ENCODE data around the gene CNOT6.
"Not testable (repeated sequence)": the region's sequence is repeated elsewhere in the genome, so short reads cannot be mapped to it uniquely, and the experiment has no call there.

The CNOT6 gene

GRCh38 chr5:180463216-180463900 lies 30.8 kb upstream of the CNOT6 start:
- TF ChIP-seq CTCF (IDR thresholded peaks at IDR 0.05; ENCODE audit: insufficient read depth, low read depth, low read length, missing control alignments): no peak
- no peak for DNase-seq (ENCODE audit: low read depth)
- H3K4me3 ChIP-seq (ENCODE audit: low read depth, low read length): no peak overlapping the region

- DNase-seq (ENCODE audit: low read depth): no peak
- no peak for TF ChIP-seq CTCF (IDR thresholded peaks at IDR 0.05; ENCODE audit: insufficient read depth, low read depth, low read length, missing control alignments)
- no peak overlapping the region for H3K4me3 ChIP-seq (ENCODE audit: low read depth, low read length)
Measured at GRCh38 chr5:180463916-180464602, 30.1 kb upstream of the CNOT6 start.

GRCh38 chr5:180464603-180464970 lies 29.6 kb upstream of the CNOT6 start:
- no peak for DNase-seq (ENCODE audit: low read depth)
- no peak for TF ChIP-seq CTCF (IDR thresholded peaks at IDR 0.05; ENCODE audit: insufficient read depth, low read depth, low read length, missing control alignments)
- no peak overlapping the region for H3K4me3 ChIP-seq (ENCODE audit: low read depth, low read length)

GRCh38 chr5:180465052-180465451 lies 29.1 kb upstream of the CNOT6 start:
- DNase-seq (ENCODE audit: low read depth); H3K4me3 ChIP-seq (ENCODE audit: low read depth, low read length): not testable (repeated sequence)

GRCh38 chr5:180466316-180466715 lies 27.9 kb upstream of the CNOT6 start:
- TF ChIP-seq CTCF (IDR thresholded peaks at IDR 0.05; ENCODE audit: insufficient read depth, low read depth, low read length, missing control alignments): no peak
- no peak for DNase-seq (ENCODE audit: low read depth)
- H3K4me3 ChIP-seq (ENCODE audit: low read depth, low read length): no peak overlapping the region

- no peak overlapping the region for H3K4me3 ChIP-seq (ENCODE audit: low read depth, low read length)
- no peak for TF ChIP-seq CTCF (IDR thresholded peaks at IDR 0.05; ENCODE audit: insufficient read depth, low read depth, low read length, missing control alignments)
- DNase-seq (ENCODE audit: low read depth): no peak
Measured at GRCh38 chr5:180467028-180467975, 26.9 kb upstream of the CNOT6 start.

All from GM12865 (cell line).